Ishikawa (cell line): ENCODE data around the gene SLC9A1.

ENCODE experiments used
- CEBPB ChIP-seq: IDR thresholded peaks from 2 replicates; pipeline ENCODE4 v1.6.1; 2012
- CREB1 ChIP-seq: IDR thresholded peaks from 2 replicates; pipeline ENCODE4 v1.6.1; 2012; ENCODE audit warnings: low read depth
- EGR1 ChIP-seq: IDR thresholded peaks from 2 replicates; pipeline ENCODE4 v1.6.1; 2012
- EP300 ChIP-seq: IDR thresholded peaks from 2 replicates; pipeline ENCODE4 v1.6.1; 2012; ENCODE audit warnings: borderline replicate concordance
- FOXM1 ChIP-seq: IDR thresholded peaks from 2 replicates; pipeline ENCODE4 v1.6.1; 2012; ENCODE audit warnings: low read depth, borderline replicate concordance
- MAX ChIP-seq: IDR thresholded peaks from 2 replicates; pipeline ENCODE4 v1.6.1; 2012
- NFIC ChIP-seq: IDR thresholded peaks from 2 replicates; pipeline ENCODE4 v1.6.1; 2012
- RAD21 ChIP-seq: IDR thresholded peaks from 2 replicates; pipeline ENCODE4 v1.6.1; 2012; ENCODE audit warnings: low read depth
- REST ChIP-seq: IDR thresholded peaks from 2 replicates; pipeline ENCODE4 v1.6.1; 2012; ENCODE audit warnings: low read depth, mild to moderate bottlenecking
- TAF1 ChIP-seq: IDR thresholded peaks from 2 replicates; pipeline ENCODE4 v1.6.1; 2012; ENCODE audit warnings: low read depth, mild to moderate bottlenecking
- TCF12 ChIP-seq: IDR thresholded peaks from 2 replicates; pipeline ENCODE4 v1.6.1; 2012; ENCODE audit warnings: low read depth
- TEAD4 ChIP-seq: IDR thresholded peaks from 2 replicates; pipeline ENCODE4 v1.6.1; 2012
- USF1 ChIP-seq: IDR thresholded peaks from 2 replicates; pipeline ENCODE4 v1.6.1; 2012
- YY1 ChIP-seq: IDR thresholded peaks from 2 replicates; pipeline ENCODE4 v1.6.1; 2012; ENCODE audit warnings: low read depth
- ZBTB7A ChIP-seq: IDR thresholded peaks from 2 replicates; pipeline ENCODE4 v1.6.1; 2012; ENCODE audit warnings: low read depth

The SLC9A1 gene

DNA sequence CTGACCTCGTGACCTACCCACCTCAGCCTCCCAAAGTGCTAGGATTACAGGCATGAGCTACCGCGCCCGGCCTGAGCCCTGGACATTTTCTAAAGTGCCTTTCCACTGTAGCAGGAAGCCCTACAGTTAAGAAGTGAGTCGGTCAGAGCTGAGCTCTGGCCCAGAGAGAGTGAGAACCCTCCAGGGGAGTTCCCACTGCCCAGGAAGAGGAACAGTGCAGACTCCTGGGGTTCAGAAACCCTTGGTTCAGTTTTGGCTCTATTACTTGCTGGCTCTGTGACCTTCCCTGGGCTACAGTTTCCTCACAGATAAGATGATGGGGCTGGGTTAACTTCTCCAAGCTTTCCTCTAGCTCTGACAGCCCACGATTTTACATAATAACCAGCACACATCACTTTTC, 20.9 kb downstream of the SLC9A1 start:
- TF ChIP-seq ZBTB7A (no peak), TAF1 (no peak), EGR1 (no peak), EP300 (no peak), USF1 (no peak), REST (no peak), CEBPB (no peak), TEAD4 (no peak), TCF12 (no peak), NFIC (no peak), MAX (no peak), YY1 (no peak), CREB1 (no peak)

GRCh38 chr1:27133158-27133557, 21.8 kb downstream of the SLC9A1 start:
- no peak for TF ChIP-seq REST
- TF ChIP-seq TCF12: no peak
- TF ChIP-seq YY1: no peak
- TF ChIP-seq TAF1: no peak
- no peak for TF ChIP-seq CREB1

DNA sequence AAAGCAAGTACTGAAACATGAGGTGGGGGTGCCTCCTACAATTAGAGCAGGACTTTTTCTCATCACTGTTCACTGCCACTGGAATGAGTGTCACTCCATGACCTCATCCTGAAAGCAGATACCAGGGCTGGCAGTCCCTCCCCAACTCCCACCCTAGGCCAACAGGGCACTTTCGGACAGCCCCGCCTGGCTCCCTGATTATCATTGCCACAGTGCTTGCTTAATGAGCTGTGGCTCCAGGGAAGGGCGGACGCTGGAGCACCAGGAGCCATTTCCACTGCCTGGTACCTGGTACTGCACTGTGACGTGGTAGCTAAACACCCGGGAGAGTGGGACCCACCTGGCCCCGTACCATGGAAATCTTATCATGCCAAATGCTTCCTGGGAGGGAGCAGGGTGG, 22.3 kb downstream of the SLC9A1 start:
- TF ChIP-seq YY1 (no peak), FOXM1 (no peak), RAD21 (no peak), CREB1 (no peak)

- no peak for TF ChIP-seq ZBTB7A
- TF ChIP-seq MAX: no peak
- TF ChIP-seq EP300: no peak
Observed at GRCh38 chr1:27132147-27132546, 22.8 kb downstream of the SLC9A1 start.

DNA sequence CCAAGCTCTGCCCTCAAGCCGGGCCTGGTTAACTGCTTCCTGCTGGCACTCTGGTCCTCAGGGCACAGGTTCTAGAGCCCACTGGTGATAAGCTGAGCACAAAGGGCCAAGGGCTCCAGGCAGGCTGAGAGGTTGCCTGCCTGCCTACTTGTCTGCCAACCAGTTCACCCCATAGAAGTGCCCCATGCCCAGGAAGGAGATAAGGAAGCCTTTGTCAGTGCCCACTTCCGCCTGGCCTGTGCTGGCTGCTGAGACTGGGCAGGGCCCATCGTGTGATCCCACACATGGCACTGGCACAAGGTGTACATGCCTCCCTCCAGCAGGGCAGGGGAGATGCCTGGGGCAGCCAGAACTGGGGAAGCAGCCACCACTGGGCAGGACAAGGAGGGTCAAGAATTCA, 24.1 kb downstream of the SLC9A1 start:
- no peak for TF ChIP-seq USF1
- TF ChIP-seq CREB1: no peak
- no peak for TF ChIP-seq EGR1
- TF ChIP-seq MAX: no peak

DNA sequence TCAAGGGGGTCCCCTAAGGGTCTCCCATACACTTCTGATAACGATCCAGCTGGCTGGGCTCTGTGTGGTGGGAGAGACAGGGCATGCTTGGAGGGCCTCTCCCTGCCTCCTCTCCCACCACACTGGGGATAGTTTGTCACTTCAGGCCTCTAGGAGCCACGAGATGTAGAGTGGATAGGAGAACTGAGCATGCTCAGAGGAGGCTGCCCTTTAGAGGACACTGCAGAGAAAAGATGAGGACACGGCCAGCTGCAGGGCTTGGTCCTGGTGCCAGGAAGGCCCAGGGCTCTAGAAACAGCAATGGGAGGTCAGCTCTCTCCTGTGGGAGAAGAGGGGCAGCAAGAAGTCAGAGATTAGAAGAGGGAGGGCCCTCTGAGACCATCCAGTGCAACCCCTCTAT, 25.7 kb downstream of the SLC9A1 start:
- no peak for TF ChIP-seq MAX
- TF ChIP-seq RAD21: no peak
- TF ChIP-seq NFIC: no peak
- no peak for TF ChIP-seq ZBTB7A
- TF ChIP-seq TAF1: no peak
- no peak for TF ChIP-seq EP300
- no peak for TF ChIP-seq CEBPB
- no peak for TF ChIP-seq TCF12
- TF ChIP-seq USF1: no peak
- TF ChIP-seq FOXM1: no peak
- TF ChIP-seq REST: no peak
- TF ChIP-seq EGR1: no peak
- TF ChIP-seq TEAD4: no peak
- TF ChIP-seq CREB1: no peak
- no peak for TF ChIP-seq YY1
